CD4-positive, alpha-beta T cell (primary cell): ENCODE measurements around the gene SRA1. TPM values are rescaled to one million over a fixed set of nuclear protein-coding genes. Genes with fewer than 3 reads are reported as not detected.

Source experiments
- ATAC-seq: fragments of 200-7000 bp; cut with Tn5 transposase; one replicate; pipeline ENCODE4 v1.10.0; 2022; ENCODE audit warnings: mild to moderate bottlenecking; ENCODE audit not compliant: poor library complexity
- CTCF ChIA-PET: fragments of 350-600 bp; sonication (Branson Sonifier 250); formaldehyde crosslinking; loops from one replicate; lab custom pipeline; 2021; ENCODE audit warnings: antibody characterized with exemption, inconsistent platforms; lab: Charles Lee
- POLR2A ChIA-PET: fragments of 350-600 bp; sonication (Branson Sonifier 250); formaldehyde crosslinking; loops from one replicate; lab custom pipeline; 2021; ENCODE audit warnings: antibody characterized with exemption, inconsistent platforms; lab: Charles Lee
- DNase-seq, 14 experiments: peaks; one replicate each; pipeline ENCODE4 v3.0.0-alpha.2; 2013 to 2020; ENCODE audit warnings: mixed read lengths in 2 of 14
- H3K27ac ChIP-seq, 2 donors: one replicate each; pipeline versions ENCODE4 v1.5.1 to v1.7.0; 2013; ENCODE audit warnings: low read length in 2 of 2, low read depth in 1 of 2, mild to moderate bottlenecking in 1 of 2
- H3K27me3 ChIP-seq, 2 experiments: 1 replicate in 1 of 2; 2 replicates in 1 of 2; pipeline versions ENCODE4 v1.6.1 to v1.7.0; 2013; ENCODE audit warnings: low read length in 2 of 2, control low read depth in 1 of 2, mild to moderate bottlenecking in 1 of 2, moderate library complexity in 1 of 2; ENCODE audit not compliant: insufficient read depth in 2 of 2, control insufficient read depth in 1 of 2
- H3K36me3 ChIP-seq: one replicate; pipeline ENCODE4 v1.6.1; 2013; ENCODE audit warnings: low read length, control low read depth; ENCODE audit not compliant: insufficient read depth
- H3K4me1 ChIP-seq: one replicate; pipeline ENCODE4 v1.6.1; 2013; ENCODE audit warnings: low read length, control low read depth; ENCODE audit not compliant: insufficient read depth
- H3K4me3 ChIP-seq: one replicate; pipeline ENCODE4 v1.5.1; 2013; ENCODE audit warnings: mild to moderate bottlenecking, low read length, moderate library complexity
- H3K9me3 ChIP-seq, 2 experiments: 1 replicate in 1 of 2; 2 replicates in 1 of 2; pipeline versions ENCODE4 v1.6.1 to v1.7.0; 2013; ENCODE audit warnings: low read length in 2 of 2, mild to moderate bottlenecking in 2 of 2, control low read depth in 1 of 2, moderate library complexity in 1 of 2; ENCODE audit not compliant: control insufficient read depth in 1 of 2, insufficient read depth in 1 of 2
- H3K27ac Mint-ChIP-seq: one replicate; pipeline ENCODE4 v1.8.0; 2020; ENCODE audit warnings: mixed read lengths
- H3K27me3 Mint-ChIP-seq: one replicate; pipeline ENCODE4 v1.8.0; 2021; ENCODE audit warnings: mixed read lengths
- H3K36me3 Mint-ChIP-seq: one replicate; pipeline ENCODE4 v1.8.0; 2021; ENCODE audit warnings: low read depth, mixed read lengths
- H3K4me1 Mint-ChIP-seq: one replicate; pipeline ENCODE4 v1.8.0; 2021; ENCODE audit warnings: low read depth, mixed read lengths
- H3K4me3 Mint-ChIP-seq: one replicate; pipeline ENCODE4 v1.8.0; 2020; ENCODE audit warnings: mild to moderate bottlenecking, mixed read lengths
- H3K9me3 Mint-ChIP-seq: one replicate; pipeline ENCODE4 v1.8.0; 2020; ENCODE audit warnings: mixed read lengths
- CTCF ChIP-seq: fragments of 200-600 bp; IDR thresholded peaks from one replicate; pipeline ENCODE4 v1.8.0; 2022; ENCODE audit warnings: antibody characterized with exemption, mild to moderate bottlenecking
- intact Hi-C, 2 experiments: fragments of 100-400 bp; cut with DNase I in 1 of 2; cut with micrococcal nuclease in 1 of 2; formaldehyde crosslinking; loops; one replicate each; pipeline versions ENCODE4 v1.15.1 to v1.9.0; 2023 to 2025; cut with DNase I, micrococcal nuclease
- total RNA-seq, 174 experiments: library from RNA in 2 of 174; stranded (reverse) in 2 of 174; gene quantifications; one replicate each; pipeline ENCODE4 v1.2.3 and lab custom pipeline; 2021 to 2026

The SRA1 gene
- total RNA-seq, 2 experiments from 2014 or later = 30.9 to 31.6 TPM

GRCh38 chr5:140556438-140556837 lies 835 bp downstream of the SRA1 start:
- Histone ChIP-seq H3K27me3 (no peaks in the 10 kb centered on the region), H3K4me3 (peak overlapping the region; percentile 89), H3K36me3 (peaks cover 26% of the 10 kb centered on the region), H3K4me1 (peaks cover 30% of the 10 kb centered on the region), H3K27ac (peak overlapping the region; percentile 90 to 94), H3K9me3 (no peaks in the 10 kb centered on the region)
- H3K27me3 Mint-ChIP-seq = no peaks in the 10 kb centered on the region
- H3K27ac Mint-ChIP-seq = peak overlapping the region; percentile 81
- ATAC-seq (peak; percentile 51), DNase-seq (peak in 2 of 14 experiments; percentile 34 to 49)
- H3K36me3 Mint-ChIP-seq = peaks cover 47% of the 10 kb centered on the region
- no peak for TF ChIP-seq CTCF
- H3K4me1 Mint-ChIP-seq = peaks cover 54% of the 10 kb centered on the region
- H3K9me3 Mint-ChIP-seq = no peaks in the 10 kb centered on the region
- ChIA-PET POLR2A (interaction anchor here (0.6 to 1.5 kb wide), 10 partner anchors 9 to 169 kb away, joined by 3 to 43 read pairs (median 4); partner anchors contain the start of genes ANKHD1, EIF4EBP3, IK and NDUFA2), CTCF (interaction anchor here (2.4 kb wide), 1 partner anchor 9 kb away, joined by 14 read pairs; the partner anchor contains the start of gene EIF4EBP3)
- intact Hi-C loops = no loop called here
- peak overlapping the region; percentile 92 for H3K4me3 Mint-ChIP-seq

- H3K36me3 Mint-ChIP-seq = peaks cover 49% of the 10 kb centered on the region
- no peak for ATAC-seq
- Histone ChIP-seq H3K27ac (peak overlapping the region; percentile 16 to 94), H3K4me3 (peak overlapping the region; percentile 89), H3K36me3 (peaks cover 26% of the 10 kb centered on the region), H3K4me1 (peaks cover 27% of the 10 kb centered on the region), H3K27me3 (no peaks in the 10 kb centered on the region), H3K9me3 (no peaks in the 10 kb centered on the region)
- POLR2A ChIA-PET = interaction anchor here (0.6 to 1.5 kb wide), 4 partner anchors 9 to 170 kb away, joined by 3 to 9 read pairs (median 4); partner anchors contain the start of genes ANKHD1, EIF4EBP3, IK and NDUFA2
- H3K27me3 Mint-ChIP-seq = no peaks in the 10 kb centered on the region
- TF ChIP-seq CTCF = no peak
- no peak for DNase-seq
- H3K4me1 Mint-ChIP-seq = peaks cover 57% of the 10 kb centered on the region
- peak overlapping the region; percentile 81 for H3K27ac Mint-ChIP-seq
- no peaks in the 10 kb centered on the region for H3K9me3 Mint-ChIP-seq
- CTCF ChIA-PET = interaction anchor here (2.4 kb wide), 1 partner anchor 8 kb away, joined by 14 read pairs; the partner anchor contains the start of gene EIF4EBP3
- H3K4me3 Mint-ChIP-seq = peak overlapping the region; percentile 92
- intact Hi-C loops = no loop called here
Observed at GRCh38 chr5:140555747-140556312, 1.4 kb downstream of the SRA1 start.

- ATAC-seq (no peak), DNase-seq (no peak)
- Mint-ChIP-seq H3K36me3 (peaks cover 55% of the 10 kb centered on the region), H3K4me3 (peak overlapping the region; percentile 0), H3K4me1 (peaks cover 66% of the 10 kb centered on the region), H3K27me3 (no peaks in the 10 kb centered on the region), H3K9me3 (no peaks in the 10 kb centered on the region), H3K27ac (peak overlapping the region; percentile 81)
- Histone ChIP-seq H3K9me3 (no peaks in the 10 kb centered on the region), H3K27ac (no peak overlapping the region), H3K4me1 (peaks cover 31% of the 10 kb centered on the region), H3K27me3 (no peaks in the 10 kb centered on the region), H3K4me3 (no peak overlapping the region), H3K36me3 (peaks cover 34% of the 10 kb centered on the region)
- ChIA-PET POLR2A (interaction anchor here (0.6 to 0.7 kb wide), 2 partner anchors 93 to 843 kb away, joined by 3 to 4 read pairs; partner anchors contain the start of genes IK and NDUFA2), CTCF (interaction anchor here (1.0 kb wide), 1 partner anchor 78 kb away, joined by 3 read pairs; the partner anchor contains the start of gene CD14)
- TF ChIP-seq CTCF = no peak
- intact Hi-C loops = loop anchor here in 1 of 2 experiments (5.0 kb wide), 1 partner anchor 158 kb away; no protein-coding TSS in a partner anchor
Observed at GRCh38 chr5:140554454-140554853, 2.8 kb downstream of the SRA1 start.
